ENCODE data around the gene ZNF248.

DNA sequence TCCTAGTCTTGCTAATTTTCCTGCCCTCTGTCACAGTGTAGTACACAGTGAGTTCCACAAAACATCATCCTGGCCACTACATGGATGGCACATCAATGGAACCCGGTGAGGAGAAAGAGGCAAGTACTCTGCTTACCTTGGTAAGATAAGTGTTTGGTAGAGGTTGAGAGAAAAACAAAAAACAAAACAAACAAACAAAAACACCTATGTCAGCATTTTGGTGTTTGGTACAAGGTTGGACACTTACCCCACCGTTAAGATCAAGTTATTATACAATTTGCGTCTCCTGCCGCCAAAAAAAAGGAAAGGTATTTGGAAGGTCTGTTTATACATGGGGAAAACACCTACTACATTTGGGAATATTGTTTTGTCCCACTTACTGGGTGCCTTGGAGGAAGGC, 72.7 kb downstream of the ZNF248 start:
- no peak for TF ChIP-seq ZFP30 (CRISPR knock-in tag; IDR thresholded peaks at IDR 0.05)
- TF ChIP-seq, protein P1, sequence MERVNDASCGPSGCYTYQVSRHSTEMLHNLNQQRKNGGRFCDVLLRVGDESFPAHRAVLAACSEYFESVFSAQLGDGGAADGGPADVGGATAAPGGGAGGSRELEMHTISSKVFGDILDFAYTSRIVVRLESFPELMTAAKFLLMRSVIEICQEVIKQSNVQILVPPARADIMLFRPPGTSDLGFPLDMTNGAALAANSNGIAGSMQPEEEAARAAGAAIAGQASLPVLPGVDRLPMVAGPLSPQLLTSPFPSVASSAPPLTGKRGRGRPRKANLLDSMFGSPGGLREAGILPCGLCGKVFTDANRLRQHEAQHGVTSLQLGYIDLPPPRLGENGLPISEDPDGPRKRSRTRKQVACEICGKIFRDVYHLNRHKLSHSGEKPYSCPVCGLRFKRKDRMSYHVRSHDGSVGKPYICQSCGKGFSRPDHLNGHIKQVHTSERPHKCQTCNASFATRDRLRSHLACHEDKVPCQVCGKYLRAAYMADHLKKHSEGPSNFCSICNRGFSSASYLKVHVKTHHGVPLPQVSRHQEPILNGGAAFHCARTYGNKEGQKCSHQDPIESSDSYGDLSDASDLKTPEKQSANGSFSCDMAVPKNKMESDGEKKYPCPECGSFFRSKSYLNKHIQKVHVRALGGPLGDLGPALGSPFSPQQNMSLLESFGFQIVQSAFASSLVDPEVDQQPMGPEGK (CRISPR knock-in tag; IDR thresholded peaks at IDR 0.05; ENCODE audit: borderline replicate concordance), result no peak
- no peak for TF ChIP-seq ARNTL (CRISPR knock-in tag; IDR thresholded peaks at IDR 0.05; ENCODE audit: borderline replicate concordance, low read depth)
- no peak for TF ChIP-seq TCF4 (CRISPR knock-in tag; IDR thresholded peaks at IDR 0.05; ENCODE audit: borderline replicate concordance)
- TF ChIP-seq, protein P2, sequence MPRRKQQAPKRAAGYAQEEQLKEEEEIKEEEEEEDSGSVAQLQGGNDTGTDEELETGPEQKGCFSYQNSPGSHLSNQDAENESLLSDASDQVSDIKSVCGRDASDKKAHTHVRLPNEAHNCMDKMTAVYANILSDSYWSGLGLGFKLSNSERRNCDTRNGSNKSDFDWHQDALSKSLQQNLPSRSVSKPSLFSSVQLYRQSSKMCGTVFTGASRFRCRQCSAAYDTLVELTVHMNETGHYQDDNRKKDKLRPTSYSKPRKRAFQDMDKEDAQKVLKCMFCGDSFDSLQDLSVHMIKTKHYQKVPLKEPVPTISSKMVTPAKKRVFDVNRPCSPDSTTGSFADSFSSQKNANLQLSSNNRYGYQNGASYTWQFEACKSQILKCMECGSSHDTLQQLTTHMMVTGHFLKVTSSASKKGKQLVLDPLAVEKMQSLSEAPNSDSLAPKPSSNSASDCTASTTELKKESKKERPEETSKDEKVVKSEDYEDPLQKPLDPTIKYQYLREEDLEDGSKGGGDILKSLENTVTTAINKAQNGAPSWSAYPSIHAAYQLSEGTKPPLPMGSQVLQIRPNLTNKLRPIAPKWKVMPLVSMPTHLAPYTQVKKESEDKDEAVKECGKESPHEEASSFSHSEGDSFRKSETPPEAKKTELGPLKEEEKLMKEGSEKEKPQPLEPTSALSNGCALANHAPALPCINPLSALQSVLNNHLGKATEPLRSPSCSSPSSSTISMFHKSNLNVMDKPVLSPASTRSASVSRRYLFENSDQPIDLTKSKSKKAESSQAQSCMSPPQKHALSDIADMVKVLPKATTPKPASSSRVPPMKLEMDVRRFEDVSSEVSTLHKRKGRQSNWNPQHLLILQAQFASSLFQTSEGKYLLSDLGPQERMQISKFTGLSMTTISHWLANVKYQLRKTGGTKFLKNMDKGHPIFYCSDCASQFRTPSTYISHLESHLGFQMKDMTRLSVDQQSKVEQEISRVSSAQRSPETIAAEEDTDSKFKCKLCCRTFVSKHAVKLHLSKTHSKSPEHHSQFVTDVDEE (CRISPR knock-in tag; IDR thresholded peaks at IDR 0.05), result no peak
- TF ChIP-seq ISL1 (CRISPR knock-in tag; IDR thresholded peaks at IDR 0.05), result no peak
- no peak for TF ChIP-seq BACH2 (CRISPR knock-in tag; IDR thresholded peaks at IDR 0.05; ENCODE audit: borderline replicate concordance)
- TF ChIP-seq ZFP3 (CRISPR knock-in tag; IDR thresholded peaks at IDR 0.05), result no peak
- TF ChIP-seq, protein P3, sequence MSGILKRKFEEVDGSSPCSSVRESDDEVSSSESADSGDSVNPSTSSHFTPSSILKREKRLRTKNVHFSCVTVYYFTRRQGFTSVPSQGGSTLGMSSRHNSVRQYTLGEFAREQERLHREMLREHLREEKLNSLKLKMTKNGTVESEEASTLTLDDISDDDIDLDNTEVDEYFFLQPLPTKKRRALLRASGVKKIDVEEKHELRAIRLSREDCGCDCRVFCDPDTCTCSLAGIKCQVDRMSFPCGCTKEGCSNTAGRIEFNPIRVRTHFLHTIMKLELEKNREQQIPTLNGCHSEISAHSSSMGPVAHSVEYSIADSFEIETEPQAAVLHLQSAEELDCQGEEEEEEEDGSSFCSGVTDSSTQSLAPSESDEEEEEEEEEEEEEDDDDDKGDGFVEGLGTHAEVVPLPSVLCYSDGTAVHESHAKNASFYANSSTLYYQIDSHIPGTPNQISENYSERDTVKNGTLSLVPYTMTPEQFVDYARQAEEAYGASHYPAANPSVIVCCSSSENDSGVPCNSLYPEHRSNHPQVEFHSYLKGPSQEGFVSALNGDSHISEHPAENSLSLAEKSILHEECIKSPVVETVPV (CRISPR knock-in tag; IDR thresholded peaks at IDR 0.05), result no peak
- no peak for TF ChIP-seq ESRRG (CRISPR knock-in tag; IDR thresholded peaks at IDR 0.05)
- no peak for TF ChIP-seq RARB (CRISPR knock-in tag; IDR thresholded peaks at IDR 0.05)
- no peak for TF ChIP-seq CSDC2 (CRISPR knock-in tag; IDR thresholded peaks at IDR 0.05)
